GM13976 (cell line): ENCODE measurements around the gene CELF4.

Source experiments
- DNase-seq: peaks from one replicate; pipeline ENCODE4 v3.0.0; 2012; ENCODE audit warnings: low spot score
- in situ Hi-C: fragments of 300-500 bp; cut with MboI; formaldehyde crosslinking; loops from one replicate; pipeline ENCODE4 v1.12.0; 2022; ENCODE audit warnings: low sequenced_read_pairs, mixed read lengths, inconsistent platforms; ENCODE audit not compliant: unreplicated experiment
- TF ChIP-seq, protein P1 (sequence below): IDR thresholded peaks from 2 replicates; pipeline ENCODE4 v1.5.1; 2012; ENCODE audit warnings: borderline replicate concordance, mild to moderate bottlenecking; ENCODE audit not compliant: insufficient read depth; ENCODE audit errors: extremely low read depth, missing control alignments, control extremely low read depth

CELF4 gene

DNA sequence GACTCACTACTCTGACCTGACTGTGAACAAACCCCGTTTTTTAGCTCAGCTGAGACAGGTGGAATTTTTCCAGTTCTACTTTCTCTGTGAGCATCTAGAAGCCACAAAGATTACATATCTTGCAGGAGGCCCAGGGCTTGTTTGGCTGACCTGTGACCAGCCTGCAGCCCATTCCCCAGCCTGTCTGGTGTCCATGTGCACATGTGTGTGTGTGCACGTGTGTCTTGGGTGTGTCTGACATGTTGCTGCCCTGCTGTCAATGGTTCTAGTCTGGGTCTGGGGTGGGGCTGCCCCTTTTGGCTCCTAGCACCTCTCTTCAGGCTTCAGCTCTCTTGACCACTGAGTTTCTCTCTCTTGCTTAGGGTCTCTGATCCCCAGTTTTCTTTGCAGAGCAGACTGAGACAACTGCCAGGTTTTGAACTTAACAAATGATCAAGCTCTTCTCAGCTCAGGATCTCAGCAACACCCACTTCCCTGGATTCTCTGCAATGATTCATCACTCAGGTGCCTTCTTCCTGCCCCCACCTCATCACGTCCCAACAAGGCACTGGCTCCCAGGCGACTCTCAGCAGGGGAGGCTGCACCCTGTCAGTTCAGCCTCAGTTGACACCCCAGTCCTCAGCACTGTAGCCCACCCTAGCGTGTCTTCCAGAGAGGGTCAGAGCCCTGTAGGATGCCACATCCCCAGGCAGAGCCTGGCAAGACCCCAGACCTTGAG is 130.3 kb downstream of the CELF4 start:
- TF ChIP-seq, protein P1, sequence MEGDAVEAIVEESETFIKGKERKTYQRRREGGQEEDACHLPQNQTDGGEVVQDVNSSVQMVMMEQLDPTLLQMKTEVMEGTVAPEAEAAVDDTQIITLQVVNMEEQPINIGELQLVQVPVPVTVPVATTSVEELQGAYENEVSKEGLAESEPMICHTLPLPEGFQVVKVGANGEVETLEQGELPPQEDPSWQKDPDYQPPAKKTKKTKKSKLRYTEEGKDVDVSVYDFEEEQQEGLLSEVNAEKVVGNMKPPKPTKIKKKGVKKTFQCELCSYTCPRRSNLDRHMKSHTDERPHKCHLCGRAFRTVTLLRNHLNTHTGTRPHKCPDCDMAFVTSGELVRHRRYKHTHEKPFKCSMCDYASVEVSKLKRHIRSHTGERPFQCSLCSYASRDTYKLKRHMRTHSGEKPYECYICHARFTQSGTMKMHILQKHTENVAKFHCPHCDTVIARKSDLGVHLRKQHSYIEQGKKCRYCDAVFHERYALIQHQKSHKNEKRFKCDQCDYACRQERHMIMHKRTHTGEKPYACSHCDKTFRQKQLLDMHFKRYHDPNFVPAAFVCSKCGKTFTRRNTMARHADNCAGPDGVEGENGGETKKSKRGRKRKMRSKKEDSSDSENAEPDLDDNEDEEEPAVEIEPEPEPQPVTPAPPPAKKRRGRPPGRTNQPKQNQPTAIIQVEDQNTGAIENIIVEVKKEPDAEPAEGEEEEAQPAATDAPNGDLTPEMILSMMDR = no peak
- no peak for DNase-seq
- in situ Hi-C loops = no loop called here

DNA sequence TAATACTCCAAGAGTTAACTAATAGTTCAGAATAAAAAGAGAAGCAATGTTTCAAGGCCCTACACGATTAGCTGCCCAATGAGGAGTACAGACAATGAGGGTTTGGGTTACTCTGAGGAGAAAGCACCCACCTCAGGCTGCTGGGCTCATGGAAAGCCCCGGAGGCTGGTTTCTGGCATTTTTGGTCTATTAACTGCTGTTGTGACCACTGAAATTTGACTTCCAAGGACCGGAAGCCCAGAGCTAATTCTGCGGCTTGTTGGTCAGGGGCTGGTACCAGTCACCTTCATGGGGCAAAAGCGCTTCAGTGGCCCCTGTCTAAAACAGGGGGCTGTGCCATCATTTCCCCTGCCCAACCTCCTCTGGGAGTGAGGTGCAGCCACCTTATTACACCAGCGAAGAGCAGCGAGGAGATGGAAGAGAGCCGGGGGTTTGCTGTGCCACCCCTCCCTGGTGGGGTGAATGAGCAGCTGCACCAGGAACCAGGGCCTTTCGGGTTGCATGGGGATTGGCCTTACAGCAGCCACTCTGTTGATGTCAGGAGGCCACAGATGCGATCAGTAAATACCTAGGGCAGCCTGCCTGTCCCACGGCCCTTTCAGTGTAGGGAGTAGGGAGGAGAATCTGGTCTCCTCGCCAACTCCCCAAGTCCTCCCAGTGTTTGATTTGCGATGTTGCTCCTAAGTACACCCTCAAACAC is 131.3 kb downstream of the CELF4 start:
- DNase-seq = no peak
- TF ChIP-seq, protein P1 = no peak
- in situ Hi-C loops = no loop called here

DNA sequence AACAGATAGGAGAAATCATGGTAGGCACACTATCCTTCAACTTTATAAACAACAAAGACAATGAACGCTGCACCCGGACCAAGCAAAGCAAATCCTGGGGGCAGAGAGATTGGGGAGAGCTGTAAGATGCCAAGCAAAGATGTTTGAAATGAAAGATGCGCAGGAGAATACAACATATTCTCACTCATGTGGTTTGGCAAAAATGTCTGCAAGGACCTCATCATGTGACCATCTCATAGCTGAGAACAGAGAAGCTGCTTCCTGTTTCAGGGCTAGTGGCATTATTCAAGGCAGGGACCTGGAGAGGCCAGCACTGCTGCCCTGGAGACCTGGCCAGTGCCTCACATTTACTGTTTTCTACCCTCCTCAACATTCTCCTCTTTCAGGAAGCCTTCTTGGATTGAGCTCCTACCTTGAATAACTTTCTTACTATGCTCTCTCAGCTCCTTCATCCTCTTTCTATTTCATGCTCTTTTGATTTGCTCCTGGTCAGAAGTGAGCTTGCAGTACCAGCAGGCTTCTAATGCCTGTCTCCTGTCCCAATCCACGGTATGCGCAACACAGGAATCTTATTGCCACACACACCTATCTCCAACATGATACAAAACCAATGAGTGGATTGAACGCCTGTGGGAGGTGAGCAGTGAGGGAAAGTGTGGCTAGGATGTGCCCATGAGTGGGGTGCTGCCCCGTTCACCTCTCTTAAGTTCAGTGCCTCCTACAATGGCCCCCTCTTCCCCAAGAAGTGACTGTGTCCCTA is 133.0 kb downstream of the CELF4 start:
- in situ Hi-C loops = no loop called here
- TF ChIP-seq, protein P1 = no peak
- no peak for DNase-seq

DNA sequence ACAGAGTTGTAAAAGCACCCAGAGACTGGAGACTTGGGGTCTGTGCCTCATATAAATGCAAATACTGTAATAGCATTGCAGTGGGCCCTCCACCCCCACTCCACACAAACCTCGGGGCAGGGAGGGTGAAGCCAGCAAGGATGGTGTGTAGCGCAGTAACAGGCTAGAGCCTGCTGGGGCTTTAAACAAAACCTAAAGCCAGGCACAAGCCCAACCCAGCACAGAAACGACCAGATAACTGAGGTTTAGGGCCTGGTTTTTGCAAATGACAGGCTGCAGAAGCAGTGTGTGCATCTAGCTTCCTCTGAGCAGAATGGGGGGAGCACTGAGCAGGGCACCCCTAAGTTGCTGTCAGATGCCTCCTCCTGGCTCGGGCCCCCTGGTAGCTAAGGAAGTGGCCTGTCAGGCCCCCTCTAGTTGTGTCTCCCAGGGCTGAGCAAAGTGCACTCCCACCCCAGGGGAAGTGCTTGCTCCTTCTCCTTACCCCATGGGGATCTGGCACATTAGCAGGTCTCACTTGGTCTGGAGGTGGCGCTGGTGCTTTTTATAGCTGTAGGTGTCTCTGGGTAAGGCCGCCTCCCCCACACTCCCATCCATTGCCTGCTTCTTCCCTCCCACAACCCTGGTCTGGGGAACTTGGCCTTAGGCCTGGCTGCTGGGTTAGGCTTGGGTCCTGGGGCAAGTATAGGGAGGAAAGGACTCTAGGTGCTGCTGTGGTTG is 135.1 kb downstream of the CELF4 start:
- in situ Hi-C loops = no loop called here
- TF ChIP-seq, protein P1 = no peak
- no peak for DNase-seq

DNA sequence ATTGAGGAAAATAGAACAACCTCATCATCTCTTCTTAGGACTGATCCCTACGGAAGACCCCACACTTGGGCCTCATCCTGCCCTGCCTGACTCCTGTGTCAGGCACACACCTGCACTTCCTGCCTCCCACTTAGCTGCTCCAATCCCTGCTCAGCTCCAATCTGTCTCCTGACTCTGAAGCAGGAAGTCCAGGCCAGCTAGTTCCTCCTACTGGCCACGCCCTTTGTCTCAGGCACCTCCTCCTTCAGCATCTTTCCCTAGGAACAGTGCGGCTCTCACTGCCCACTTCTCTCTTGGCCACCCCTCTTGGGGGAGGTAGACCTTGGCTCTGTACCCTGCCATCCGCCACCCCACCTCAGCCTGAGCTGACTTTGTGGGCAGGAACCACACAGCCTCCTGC is 135.8 kb downstream of the CELF4 start:
- in situ Hi-C loops = no loop called here
- TF ChIP-seq, protein P1 = no peak
- no peak for DNase-seq
